ENCODE measurements around the gene LHFPL2.

The LHFPL2 gene

GRCh38 chr5:78514427-78515330 is 133.9 kb downstream of the LHFPL2 start:
- no peak for DNase-seq

GRCh38 chr5:78513441-78513840 is 135.1 kb downstream of the LHFPL2 start:
- no peak for DNase-seq

GRCh38 chr5:78512435-78512834 is 136.1 kb downstream of the LHFPL2 start:
- DNase-seq, result no peak

- no peak for DNase-seq
Measured at GRCh38 chr5:78511121-78511906, 137.3 kb downstream of the LHFPL2 start.

- DNase-seq, result no peak
Measured at GRCh38 chr5:78509884-78510769, 138.4 kb downstream of the LHFPL2 start.

- DNase-seq, result no peak
Measured at GRCh38 chr5:78509145-78509865, 139.3 kb downstream of the LHFPL2 start.

GRCh38 chr5:78508186-78508765 is 140.3 kb downstream of the LHFPL2 start:
- DNase-seq, result no peak

GRCh38 chr5:78507531-78507930 is 141.0 kb downstream of the LHFPL2 start:
- DNase-seq, result no peak

- no peak for DNase-seq
Measured at GRCh38 chr5:78506261-78507024, 142.1 kb downstream of the LHFPL2 start.

- DNase-seq, result no peak
Measured at GRCh38 chr5:78505860-78506259, 142.7 kb downstream of the LHFPL2 start.

GRCh38 chr5:78504704-78505677 is 143.6 kb downstream of the LHFPL2 start:
- peak; percentile 97 for DNase-seq

- DNase-seq, result no peak
Measured at GRCh38 chr5:78503958-78504653, 144.5 kb downstream of the LHFPL2 start.

GRCh38 chr5:78501411-78502352 is 146.9 kb downstream of the LHFPL2 start:
- DNase-seq, result no peak

GRCh38 chr5:78500871-78501270 is 147.7 kb downstream of the LHFPL2 start:
- DNase-seq, result no peak

- DNase-seq, result no peak
Measured at GRCh38 chr5:78500028-78500427, 148.5 kb downstream of the LHFPL2 start.

GRCh38 chr5:78499485-78499884 is 149.1 kb downstream of the LHFPL2 start:
- no peak for DNase-seq

- no peak for DNase-seq
Measured at GRCh38 chr5:78497573-78498533, 150.7 kb downstream of the LHFPL2 start.
